ENCODE results near the gene NMNAT2. TPM values are rescaled to one million over a fixed set of nuclear protein-coding genes. Genes with fewer than 3 reads are reported as not detected.

Gene NMNAT2
- total and polyA plus RNA-seq, 2 of the 13 experiments (the other 11 are each of a cell fraction or from before 2014, with no cell fraction given) = not detected

- TF ChIP-seq, protein P1, sequence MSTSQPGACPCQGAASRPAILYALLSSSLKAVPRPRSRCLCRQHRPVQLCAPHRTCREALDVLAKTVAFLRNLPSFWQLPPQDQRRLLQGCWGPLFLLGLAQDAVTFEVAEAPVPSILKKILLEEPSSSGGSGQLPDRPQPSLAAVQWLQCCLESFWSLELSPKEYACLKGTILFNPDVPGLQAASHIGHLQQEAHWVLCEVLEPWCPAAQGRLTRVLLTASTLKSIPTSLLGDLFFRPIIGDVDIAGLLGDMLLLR (CRISPR knock-in tag; IDR thresholded peaks at IDR 0.05) = no peak
These were observed 177.7 kb downstream of the NMNAT2 start (continued) for GRCh38 chr1:183240526-183240825.

DNA sequence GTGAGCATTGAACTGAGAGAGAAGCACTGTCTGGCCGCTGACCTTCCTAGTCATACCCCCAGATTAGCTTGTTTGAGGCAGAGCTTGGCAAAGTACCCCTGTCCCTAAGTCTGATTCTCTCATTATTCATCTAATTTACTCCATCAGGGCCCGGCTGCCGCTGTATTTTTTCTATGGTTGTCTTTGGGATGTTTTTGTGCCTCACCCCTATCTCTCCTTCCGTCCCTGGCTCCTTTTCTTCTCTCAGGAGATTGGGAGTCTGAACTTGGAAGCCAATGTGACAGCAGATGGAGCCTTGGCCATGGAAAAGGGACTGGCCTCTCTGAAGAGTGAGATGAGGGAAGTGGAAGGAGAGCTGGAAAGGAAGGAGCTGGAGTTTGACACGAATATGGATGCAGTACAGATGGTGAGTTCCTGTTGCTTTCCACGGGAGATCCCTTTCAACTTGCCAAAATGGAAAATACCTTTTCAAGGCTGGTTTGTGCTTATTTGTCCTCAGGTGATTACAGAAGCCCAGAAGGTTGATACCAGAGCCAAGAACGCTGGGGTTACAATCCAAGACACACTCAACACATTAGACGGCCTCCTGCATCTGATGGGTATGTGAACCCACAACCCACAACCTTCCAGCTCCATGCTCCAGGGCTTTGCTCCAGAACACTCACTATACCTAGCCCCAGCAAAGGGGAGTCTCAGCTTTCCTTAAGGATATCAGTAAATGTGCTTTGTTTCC is 178.2 kb downstream of the NMNAT2 start:
- CTCF ChIA-PET (ENCODE audit: low intra/inter-chr PET ratio, low total read pairs) = no interaction called here
- no TSS peak for BruUV-seq (replicated peaks)

DNA sequence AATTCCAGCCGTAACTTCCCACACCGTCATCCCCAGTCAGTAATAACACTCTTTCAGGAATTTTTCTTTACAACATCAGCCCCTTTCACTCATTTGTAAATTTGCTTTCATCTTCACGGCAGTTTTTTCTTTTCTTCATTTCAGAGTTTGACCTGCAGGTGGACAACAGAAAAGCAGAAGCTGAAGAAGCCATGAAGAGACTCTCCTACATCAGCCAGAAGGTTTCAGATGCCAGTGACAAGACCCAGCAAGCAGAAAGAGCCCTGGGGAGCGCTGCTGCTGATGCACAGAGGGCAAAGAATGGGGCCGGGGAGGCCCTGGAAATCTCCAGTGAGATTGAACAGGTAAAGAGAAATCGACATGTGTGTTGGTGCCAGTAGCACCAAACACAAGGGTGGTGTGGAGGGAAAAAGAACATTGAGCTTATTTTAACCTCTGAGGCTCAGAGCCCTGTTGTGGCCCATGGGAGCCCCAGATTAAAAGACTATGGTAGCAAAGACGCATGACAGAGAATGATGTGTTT is 178.9 kb downstream of the NMNAT2 start:
- WGBS (ENCODE audit: low lambda C conversion rate) = 31% methylated on average over 7 of the region's 7 CpGs
- CTCF ChIA-PET (ENCODE audit: low intra/inter-chr PET ratio, low total read pairs) = no interaction called here
- no peak for FAIRE-seq
- TF ChIP-seq, protein P2, sequence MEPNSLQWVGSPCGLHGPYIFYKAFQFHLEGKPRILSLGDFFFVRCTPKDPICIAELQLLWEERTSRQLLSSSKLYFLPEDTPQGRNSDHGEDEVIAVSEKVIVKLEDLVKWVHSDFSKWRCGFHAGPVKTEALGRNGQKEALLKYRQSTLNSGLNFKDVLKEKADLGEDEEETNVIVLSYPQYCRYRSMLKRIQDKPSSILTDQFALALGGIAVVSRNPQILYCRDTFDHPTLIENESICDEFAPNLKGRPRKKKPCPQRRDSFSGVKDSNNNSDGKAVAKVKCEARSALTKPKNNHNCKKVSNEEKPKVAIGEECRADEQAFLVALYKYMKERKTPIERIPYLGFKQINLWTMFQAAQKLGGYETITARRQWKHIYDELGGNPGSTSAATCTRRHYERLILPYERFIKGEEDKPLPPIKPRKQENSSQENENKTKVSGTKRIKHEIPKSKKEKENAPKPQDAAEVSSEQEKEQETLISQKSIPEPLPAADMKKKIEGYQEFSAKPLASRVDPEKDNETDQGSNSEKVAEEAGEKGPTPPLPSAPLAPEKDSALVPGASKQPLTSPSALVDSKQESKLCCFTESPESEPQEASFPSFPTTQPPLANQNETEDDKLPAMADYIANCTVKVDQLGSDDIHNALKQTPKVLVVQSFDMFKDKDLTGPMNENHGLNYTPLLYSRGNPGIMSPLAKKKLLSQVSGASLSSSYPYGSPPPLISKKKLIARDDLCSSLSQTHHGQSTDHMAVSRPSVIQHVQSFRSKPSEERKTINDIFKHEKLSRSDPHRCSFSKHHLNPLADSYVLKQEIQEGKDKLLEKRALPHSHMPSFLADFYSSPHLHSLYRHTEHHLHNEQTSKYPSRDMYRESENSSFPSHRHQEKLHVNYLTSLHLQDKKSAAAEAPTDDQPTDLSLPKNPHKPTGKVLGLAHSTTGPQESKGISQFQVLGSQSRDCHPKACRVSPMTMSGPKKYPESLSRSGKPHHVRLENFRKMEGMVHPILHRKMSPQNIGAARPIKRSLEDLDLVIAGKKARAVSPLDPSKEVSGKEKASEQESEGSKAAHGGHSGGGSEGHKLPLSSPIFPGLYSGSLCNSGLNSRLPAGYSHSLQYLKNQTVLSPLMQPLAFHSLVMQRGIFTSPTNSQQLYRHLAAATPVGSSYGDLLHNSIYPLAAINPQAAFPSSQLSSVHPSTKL (CRISPR knock-in tag; IDR thresholded peaks at IDR 0.05) = no peak
- no peak for TF ChIP-seq TFDP1 (CRISPR knock-in tag; IDR thresholded peaks at IDR 0.05; ENCODE audit: borderline replicate concordance)
- no peak for TF ChIP-seq POLR2A (IDR thresholded peaks at IDR 0.05; ENCODE audit: insufficient read depth in 1 of 2, low read depth in 2 of 2, low read length in 2 of 2)
- no peak for TF ChIP-seq ZMYM3 (CRISPR knock-in tag; IDR thresholded peaks at IDR 0.05)
- no peak for TF ChIP-seq ZBTB21 (CRISPR knock-in tag; IDR thresholded peaks at IDR 0.05)
- no peak for TF ChIP-seq ZNF543 (CRISPR knock-in tag; IDR thresholded peaks at IDR 0.05)

More for the DNA sequence above, 178.2 kb downstream of the NMNAT2 start:
- Histone ChIP-seq H3K4me1 (ENCODE audit: insufficient read depth, low read length) (0 out of 2 replicates have a peak, but pooled peaks cover 3% of the 10 kb centered on the region), H4K20me1 (ENCODE audit: insufficient read depth, low read length) (no peaks in the 10 kb centered on the region), H3K27me3 (ENCODE audit: control insufficient read depth in 1 of 2, insufficient read depth in 2 of 2, low read length in 2 of 2) (peaks cover 0 to 12% of the 10 kb centered on the region in 2 experiments; a peak in 2 of 5 replicates), H3K27ac (ENCODE audit: extremely low read length, insufficient read depth, low read length) (no peak overlapping the region), H3K79me2 (ENCODE audit: insufficient read depth, low read length) (no peaks in the 10 kb centered on the region), H3K9me3 (ENCODE audit: low read length) (no peaks in the 10 kb centered on the region), H3K4me3 (replicated peaks in 1 of 3; ENCODE audit: insufficient read depth in 1 of 3, low read depth in 2 of 3, low read length in 3 of 3) (no peak overlapping the region), H3K36me3 (replicated peaks in 1 of 2; ENCODE audit: control insufficient read depth in 1 of 2, insufficient read depth in 2 of 2, low read length in 2 of 2) (no peaks in the 10 kb centered on the region), H3K9ac (ENCODE audit: insufficient read depth, low read depth, low read length) (no peak overlapping the region), H3K4me2 (ENCODE audit: low read depth, low read length) (no peak overlapping the region), H2AFZ (ENCODE audit: low read length) (no peak overlapping the region)
- intact Hi-C loops (cut with micrococcal nuclease; ENCODE audit: unreplicated experiment) = no loop called here
- POLR2A ChIA-PET = no interaction called here
- TF ChIP-seq ZMYM2 (CRISPR knock-in tag; IDR thresholded peaks at IDR 0.05) = no peak
- TF ChIP-seq MBNL3 (CRISPR knock-in tag; conservative IDR thresholded peaks at IDR 0.05) = no peak
- no peak for DNase-seq (ENCODE audit: low spot score)
- in situ Hi-C loops (cut with HindIII; ENCODE audit: extremely low pct_ligation_motif_present, low pct_unique_long_range_greater_than_20kb) = no loop called here
- WGBS (ENCODE audit: low lambda C conversion rate) = 20% methylated on average over 8 of the region's 8 CpGs
- no peak for FAIRE-seq
- no peak for ATAC-seq

More for the DNA sequence above, 178.9 kb downstream of the NMNAT2 start:
- no peaks in the 10 kb centered on the region for H3K9me3 ChIP-seq (ENCODE audit: low read length)
- H3K4me3 ChIP-seq (replicated peaks in 1 of 3; ENCODE audit: insufficient read depth in 1 of 3, low read depth in 2 of 3, low read length in 3 of 3) = no peak overlapping the region
- BruUV-seq (replicated peaks) = no TSS peak
- in situ Hi-C loops (cut with HindIII; ENCODE audit: extremely low pct_ligation_motif_present, low pct_unique_long_range_greater_than_20kb) (no loop called here), intact Hi-C loops (cut with micrococcal nuclease; ENCODE audit: unreplicated experiment) (no loop called here)
- POLR2A ChIA-PET = no interaction called here
- no peak overlapping the region for H3K4me2 ChIP-seq (ENCODE audit: low read depth, low read length)
- H3K79me2 ChIP-seq (ENCODE audit: insufficient read depth, low read length) = no peaks in the 10 kb centered on the region
- H3K9ac ChIP-seq (ENCODE audit: insufficient read depth, low read depth, low read length) = no peak overlapping the region
- H3K36me3 ChIP-seq (replicated peaks in 1 of 2; ENCODE audit: control insufficient read depth in 1 of 2, insufficient read depth in 2 of 2, low read length in 2 of 2) = no peaks in the 10 kb centered on the region
- H2AFZ ChIP-seq (ENCODE audit: low read length) = no peak overlapping the region
- DNase-seq (ENCODE audit: low spot score) (no peak), ATAC-seq (no peak)
- H3K27ac ChIP-seq (ENCODE audit: extremely low read length, insufficient read depth, low read length) = no peak overlapping the region
- H3K4me1 ChIP-seq (ENCODE audit: insufficient read depth, low read length) = peaks cover 10% of the 10 kb centered on the region; the same call in 1 of the 2 replicates
- H3K27me3 ChIP-seq (ENCODE audit: control insufficient read depth in 1 of 2, insufficient read depth in 2 of 2, low read length in 2 of 2) = peaks cover 0 to 12% of the 10 kb centered on the region in 2 experiments; a peak in 2 of 5 replicates
- no peaks in the 10 kb centered on the region for H4K20me1 ChIP-seq (ENCODE audit: insufficient read depth, low read length)

Measured in HepG2 (cell line).